Measurements from ENCODE around the gene NKAIN4. TPM values are rescaled to one million over a fixed set of nuclear protein-coding genes. Genes with fewer than 3 reads are reported as not detected.

NKAIN4 gene
- total and polyA plus RNA-seq, 7 experiments from 2014 or later: not detected

DNA sequence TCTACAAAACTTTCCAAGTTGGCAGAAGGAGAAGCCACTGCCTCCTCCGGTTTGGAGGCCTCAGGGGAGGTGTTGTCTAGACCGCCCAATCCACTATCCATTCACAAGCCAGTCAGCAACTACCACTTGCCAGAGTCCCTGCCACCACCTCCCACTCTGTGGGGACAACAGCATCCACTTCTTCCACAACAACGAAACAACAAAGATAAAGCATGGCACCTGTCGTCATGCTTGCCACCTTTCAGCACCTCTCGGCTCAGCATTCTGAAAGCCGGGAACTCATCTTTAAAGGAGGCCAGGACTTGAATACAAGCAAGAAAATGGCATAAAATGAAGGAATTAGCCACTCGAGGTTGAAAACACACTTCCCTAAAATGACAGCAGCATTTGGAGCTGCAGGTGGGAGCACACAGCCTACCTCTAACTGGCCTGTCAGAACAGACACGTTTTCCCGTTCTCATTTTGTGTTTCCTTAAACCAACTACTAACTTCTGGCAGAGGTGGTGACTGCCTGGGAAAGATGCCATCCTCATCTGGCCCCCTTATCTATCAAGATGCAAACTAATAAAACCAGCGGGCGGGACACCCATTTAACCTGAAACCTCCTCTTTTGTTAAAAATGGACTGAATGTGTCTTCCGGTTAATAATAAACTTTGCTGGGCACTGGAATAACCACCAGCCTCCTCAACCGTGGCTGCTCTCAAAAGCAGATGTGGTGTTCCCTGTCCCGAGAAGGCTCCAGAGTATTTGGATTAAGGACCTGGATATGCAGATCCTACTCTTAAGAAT, 60.1 kb downstream of the NKAIN4 start:
- Histone ChIP-seq H3K4me1 (ENCODE audit: control insufficient read depth in 2 of 2, insufficient read depth in 2 of 2, low read length in 2 of 2) (no peaks in the 10 kb centered on the region), H3K36me3 (ENCODE audit: control insufficient read depth in 2 of 3, insufficient read depth in 3 of 3, low read length in 3 of 3) (peaks cover 0 to 29% (median 0%) of the 10 kb centered on the region in 3 experiments), H3K27ac (ENCODE audit: low read depth, low read length) (no peak overlapping the region), H3K27me3 (ENCODE audit: control insufficient read depth in 2 of 2, insufficient read depth in 2 of 2, low read length in 2 of 2) (no peaks in the 10 kb centered on the region), H3K4me3 (ENCODE audit: low read length) (no peak overlapping the region), H3K9me3 (ENCODE audit: control insufficient read depth in 2 of 3, low read length in 3 of 3) (no peaks in the 10 kb centered on the region)
- H3K27me3 Mint-ChIP-seq: no peaks in the 10 kb centered on the region
- H3K4me3 Mint-ChIP-seq: no peak overlapping the region
- intact Hi-C loops (cut with micrococcal nuclease): no loop called here
- ChIA-PET CTCF (no interaction called here), POLR2A (no interaction called here)
- ATAC-seq: no peak
- H3K36me3 Mint-ChIP-seq: peaks cover 2 to 24% (median 7%) of the 10 kb centered on the region in 5 donors
- no peak for DNase-seq
- H3K27ac Mint-ChIP-seq: no peak overlapping the region
- H3K4me1 Mint-ChIP-seq: peaks cover 15 to 32% (median 24%) of the 10 kb centered on the region in 7 donors
- H3K9me3 Mint-ChIP-seq: no peaks in the 10 kb centered on the region

DNA sequence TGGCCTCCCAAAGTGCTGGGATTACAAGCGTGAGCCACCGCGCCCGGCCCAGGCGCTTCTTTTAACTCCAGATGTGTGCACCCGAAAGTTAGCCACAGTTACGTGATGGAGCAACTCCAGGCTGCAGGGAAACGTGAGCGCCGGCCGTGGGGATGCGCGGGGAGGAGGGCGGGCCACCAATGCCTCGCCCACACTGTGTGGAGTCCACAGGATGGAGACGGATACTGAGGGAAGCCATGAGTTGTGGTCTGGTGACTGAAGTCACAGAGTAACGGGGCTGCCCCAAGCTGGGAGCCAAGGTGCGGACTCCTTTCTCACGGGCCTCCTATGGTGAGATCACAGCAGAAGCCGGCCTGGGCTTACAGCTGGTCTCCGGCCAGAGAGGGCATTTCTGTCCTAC, 61.5 kb downstream of the NKAIN4 start:
- H3K4me3 ChIP-seq (ENCODE audit: low read length): no peak overlapping the region
- H3K9me3 ChIP-seq (ENCODE audit: control insufficient read depth in 2 of 3, low read length in 3 of 3): no peaks in the 10 kb centered on the region
- peaks cover 2 to 24% (median 7%) of the 10 kb centered on the region in 5 donors for H3K36me3 Mint-ChIP-seq
- POLR2A ChIA-PET: no interaction called here
- H3K4me1 ChIP-seq (ENCODE audit: control insufficient read depth in 2 of 2, insufficient read depth in 2 of 2, low read length in 2 of 2): no peaks in the 10 kb centered on the region
- DNase-seq (no peak), ATAC-seq (no peak)
- CTCF ChIA-PET: no interaction called here
- intact Hi-C loops (cut with micrococcal nuclease): no loop called here
- no peak overlapping the region for H3K27ac Mint-ChIP-seq
- H3K27ac ChIP-seq (ENCODE audit: low read depth, low read length): no peak overlapping the region
- peaks cover 0 to 27% (median 0%) of the 10 kb centered on the region in 3 experiments for H3K36me3 ChIP-seq (ENCODE audit: control insufficient read depth in 2 of 3, insufficient read depth in 3 of 3, low read length in 3 of 3)
- no peaks in the 10 kb centered on the region for H3K27me3 ChIP-seq (ENCODE audit: control insufficient read depth in 2 of 2, insufficient read depth in 2 of 2, low read length in 2 of 2)
- no peak overlapping the region for H3K4me3 Mint-ChIP-seq
- H3K9me3 Mint-ChIP-seq: no peaks in the 10 kb centered on the region
- peaks cover 10 to 17% (median 13%) of the 10 kb centered on the region in 7 donors for H3K4me1 Mint-ChIP-seq
- no peaks in the 10 kb centered on the region for H3K27me3 Mint-ChIP-seq

GRCh38 chr20:63191400-63191799, 62.9 kb downstream of the NKAIN4 start:
- Mint-ChIP-seq H3K4me3 (no peak overlapping the region), H3K27me3 (no peaks in the 10 kb centered on the region), H3K36me3 (peaks cover 1 to 21% (median 7%) of the 10 kb centered on the region in 5 donors), H3K4me1 (peaks cover 2 to 6% (median 3%) of the 10 kb centered on the region in 7 donors), H3K9me3 (no peaks in the 10 kb centered on the region), H3K27ac (no peak overlapping the region)
- H3K4me1 ChIP-seq (ENCODE audit: control insufficient read depth in 2 of 2, insufficient read depth in 2 of 2, low read length in 2 of 2): no peaks in the 10 kb centered on the region
- intact Hi-C loops (cut with micrococcal nuclease): no loop called here
- CTCF ChIA-PET: no interaction called here
- ATAC-seq (peak; percentile 4), DNase-seq (no peak)
- H3K4me3 ChIP-seq (ENCODE audit: low read length): no peak overlapping the region
- H3K27me3 ChIP-seq (ENCODE audit: control insufficient read depth in 2 of 2, insufficient read depth in 2 of 2, low read length in 2 of 2): no peaks in the 10 kb centered on the region
- no peaks in the 10 kb centered on the region for H3K9me3 ChIP-seq (ENCODE audit: control insufficient read depth in 2 of 3, low read length in 3 of 3)
- H3K36me3 ChIP-seq (ENCODE audit: control insufficient read depth in 2 of 3, insufficient read depth in 3 of 3, low read length in 3 of 3): peaks cover 0 to 14% (median 0%) of the 10 kb centered on the region in 3 experiments
- H3K27ac ChIP-seq (ENCODE audit: low read depth, low read length): no peak overlapping the region
- POLR2A ChIA-PET: no interaction called here

DNA sequence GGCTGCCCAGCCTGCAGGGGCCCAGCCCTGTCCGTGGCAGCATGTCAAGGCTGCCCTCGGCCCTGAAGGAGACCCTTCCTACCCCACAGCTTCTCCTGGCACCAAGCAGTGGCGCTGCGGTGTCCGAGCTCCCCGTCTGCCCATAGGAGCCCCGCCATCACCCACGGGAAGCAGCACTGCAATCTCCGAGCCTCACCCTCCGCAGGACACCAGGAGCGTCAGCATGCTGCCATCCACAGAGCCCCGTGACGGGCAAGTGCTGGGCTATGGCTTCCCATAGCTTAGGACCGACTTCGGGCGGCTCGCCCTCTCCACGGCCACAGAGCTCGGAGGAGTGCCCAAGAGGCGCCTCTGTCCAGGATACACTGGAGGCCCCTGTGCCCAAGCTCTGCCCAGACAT, 63.4 kb downstream of the NKAIN4 start:
- no peaks in the 10 kb centered on the region for H3K9me3 Mint-ChIP-seq
- Histone ChIP-seq H3K27ac (ENCODE audit: low read depth, low read length) (no peak overlapping the region), H3K4me1 (ENCODE audit: control insufficient read depth in 2 of 2, insufficient read depth in 2 of 2, low read length in 2 of 2) (no peaks in the 10 kb centered on the region), H3K36me3 (ENCODE audit: control insufficient read depth in 2 of 3, insufficient read depth in 3 of 3, low read length in 3 of 3) (peaks cover 0 to 10% (median 0%) of the 10 kb centered on the region in 3 experiments), H3K9me3 (ENCODE audit: control insufficient read depth in 2 of 3, low read length in 3 of 3) (no peaks in the 10 kb centered on the region), H3K27me3 (ENCODE audit: control insufficient read depth in 2 of 2, insufficient read depth in 2 of 2, low read length in 2 of 2) (no peaks in the 10 kb centered on the region), H3K4me3 (ENCODE audit: low read length) (no peak overlapping the region)
- peaks cover 0 to 4% (median 0%) of the 10 kb centered on the region in 7 donors for H3K4me1 Mint-ChIP-seq
- intact Hi-C loops (cut with micrococcal nuclease): no loop called here
- ChIA-PET POLR2A (no interaction called here), CTCF (no interaction called here)
- H3K27me3 Mint-ChIP-seq: no peaks in the 10 kb centered on the region
- H3K27ac Mint-ChIP-seq: no peak overlapping the region
- H3K4me3 Mint-ChIP-seq: no peak overlapping the region
- no peak for DNase-seq
- peaks cover 0 to 18% (median 7%) of the 10 kb centered on the region in 5 donors for H3K36me3 Mint-ChIP-seq
- no peak for ATAC-seq

Small RNAs within 50 kb of the gene (microRNA-seq; reads per million reads assigned to microRNA genes)
- gene MIR3196 (ENCODE audit: borderline microRNAs expressed) (not detected), gene MIR4326 (ENCODE audit: borderline microRNAs expressed) (not detected)

Other genes with a start within 250 kb of the NKAIN4 start
- not detected for gene BHLHE23, start 247.5 kb downstream of the NKAIN4 start, total RNA-seq
- not detected for gene BHLHE23, start 247.5 kb downstream of the NKAIN4 start, polyA plus RNA-seq
- 10 to 100 TPM; 35.9 to 52.1 (median 42.0) TPM for gene YTHDF1, start 38.3 kb downstream of the NKAIN4 start, total RNA-seq
- 10 to 100 TPM; 27.5 to 46.9 TPM for gene YTHDF1, start 38.3 kb downstream of the NKAIN4 start, polyA plus RNA-seq
- gene BIRC7, start 18.6 kb downstream of the NKAIN4 start, total RNA-seq: not detected
- not detected for gene BIRC7, start 18.6 kb downstream of the NKAIN4 start, polyA plus RNA-seq
- gene ARFGAP1, start 18.4 kb upstream of the NKAIN4 start, total RNA-seq: 100 to 1,000 TPM in 4 of 5 experiments, 10 to 100 TPM in 1; 90.6 to 119 (median 107) TPM
- gene ARFGAP1, start 18.4 kb upstream of the NKAIN4 start, polyA plus RNA-seq: 10 to 100 TPM; 15.9 to 24.4 TPM
- gene COL20A1, start 38.7 kb upstream of the NKAIN4 start, total RNA-seq: under 1 TPM in 1 of 5 experiments, not detected in 4; 0.08 TPM
- gene COL20A1, start 38.7 kb upstream of the NKAIN4 start, polyA plus RNA-seq: not detected
- not detected for gene CHRNA4, start 106.9 kb upstream of the NKAIN4 start, total RNA-seq
- not detected for gene CHRNA4, start 106.9 kb upstream of the NKAIN4 start, polyA plus RNA-seq
- under 1 TPM in 3 of 5 experiments, not detected in 2; 0.27 to 0.72 (median 0.30) TPM for gene KCNQ2, start 218.2 kb upstream of the NKAIN4 start, total RNA-seq
- not detected for gene KCNQ2, start 218.2 kb upstream of the NKAIN4 start, polyA plus RNA-seq
- 1 to 10 TPM in 2 of 5 experiments, under 1 TPM in 2, not detected in 1; 0.11 to 1.5 (median 0.92) TPM for gene EEF1A2, start 244.6 kb upstream of the NKAIN4 start, total RNA-seq
- gene EEF1A2, start 244.6 kb upstream of the NKAIN4 start, polyA plus RNA-seq: under 1 TPM in 1 of 2 donors, not detected in 1; 0.08 TPM